Measurements from ENCODE around the gene IRX4.

IRX4 gene

GRCh38 chr5:1890296-1890695 lies 7.6 kb upstream of the IRX4 start:
- DNase-seq = no peak

GRCh38 chr5:1889321-1890065 lies 6.8 kb upstream of the IRX4 start:
- DNase-seq = no peak

DNA sequence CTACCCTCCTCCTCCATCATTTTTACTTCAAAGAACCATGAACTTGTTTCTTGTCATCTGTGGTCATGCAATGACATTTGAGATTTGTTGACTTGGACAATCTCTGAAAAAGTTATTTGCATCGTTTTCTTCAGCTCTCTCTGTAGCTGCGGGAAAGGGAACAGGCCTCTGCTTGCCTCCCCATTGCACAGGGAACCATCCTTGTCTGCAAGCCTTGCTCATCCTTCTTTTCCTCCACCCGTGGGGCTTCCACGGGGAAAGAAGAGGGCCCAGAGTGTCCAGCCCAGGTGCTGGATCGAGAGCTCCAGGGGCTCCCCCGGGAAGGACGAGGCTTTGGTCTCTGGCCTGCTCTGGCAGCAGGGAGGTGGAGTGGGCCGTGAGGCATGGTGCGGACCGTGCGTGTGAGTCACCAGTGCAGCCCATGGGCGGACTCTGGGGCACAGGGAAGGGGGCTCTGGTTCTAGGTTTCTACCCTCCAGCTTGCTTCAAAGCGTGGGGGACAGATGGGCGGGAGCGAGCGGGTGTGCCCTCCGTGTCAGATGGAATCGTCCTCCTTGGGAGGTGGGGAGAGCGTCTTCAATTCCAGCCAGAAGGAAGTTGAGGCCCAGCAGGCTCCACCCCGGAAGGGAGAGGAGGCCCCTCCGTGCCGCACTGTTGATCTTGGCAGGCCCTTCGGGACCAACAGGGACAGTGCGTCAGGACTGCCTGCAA lies 6.0 kb upstream of the IRX4 start:
- no peak for DNase-seq

GRCh38 chr5:1887588-1888360 lies 5.0 kb upstream of the IRX4 start:
- DNase-seq = no peak

GRCh38 chr5:1886846-1887587 lies 4.3 kb upstream of the IRX4 start:
- DNase-seq = no peak

- DNase-seq = no peak
Observed at GRCh38 chr5:1885868-1886845, 3.4 kb upstream of the IRX4 start.

GRCh38 chr5:1885404-1885755 lies 2.7 kb upstream of the IRX4 start:
- DNase-seq = no peak

GRCh38 chr5:1884678-1885403 lies 2.1 kb upstream of the IRX4 start:
- no peak for DNase-seq

DNA sequence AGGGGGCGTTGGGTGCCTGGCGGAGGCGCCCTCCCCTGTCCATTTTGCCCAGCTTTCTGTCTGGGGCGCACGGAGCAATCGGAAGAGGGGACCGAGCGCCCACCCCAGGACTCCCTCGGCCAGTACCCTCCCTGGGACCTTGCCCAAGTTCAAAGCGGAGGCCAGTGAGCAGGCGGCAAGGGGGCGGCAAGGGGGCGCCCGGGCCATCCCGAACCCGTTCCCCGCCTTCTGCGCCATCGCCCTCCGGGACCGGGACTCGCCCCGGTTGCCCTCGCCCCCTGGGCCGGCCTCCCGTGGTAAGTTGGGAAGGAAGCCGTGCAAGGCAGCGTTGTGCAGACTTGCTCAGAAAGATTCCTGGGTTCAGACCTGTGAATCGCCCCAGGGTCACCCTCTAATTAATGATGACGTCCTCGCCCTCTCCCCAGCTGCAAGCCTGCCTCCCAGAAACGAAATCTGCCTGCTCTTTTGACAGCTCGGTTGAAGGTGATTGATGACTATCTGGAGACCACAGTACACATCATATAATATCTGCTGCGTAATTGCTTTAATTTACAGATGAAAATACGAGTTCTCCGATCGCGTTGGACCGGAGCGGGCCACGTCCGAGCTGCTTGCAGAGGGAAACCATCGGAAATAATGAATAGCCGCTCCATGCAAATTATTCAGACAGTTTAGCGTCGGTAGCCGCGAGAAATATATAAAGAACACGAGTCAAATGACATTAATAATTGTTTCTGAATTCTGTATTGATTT lies 1.4 kb upstream of the IRX4 start:
- no peak for DNase-seq

DNA sequence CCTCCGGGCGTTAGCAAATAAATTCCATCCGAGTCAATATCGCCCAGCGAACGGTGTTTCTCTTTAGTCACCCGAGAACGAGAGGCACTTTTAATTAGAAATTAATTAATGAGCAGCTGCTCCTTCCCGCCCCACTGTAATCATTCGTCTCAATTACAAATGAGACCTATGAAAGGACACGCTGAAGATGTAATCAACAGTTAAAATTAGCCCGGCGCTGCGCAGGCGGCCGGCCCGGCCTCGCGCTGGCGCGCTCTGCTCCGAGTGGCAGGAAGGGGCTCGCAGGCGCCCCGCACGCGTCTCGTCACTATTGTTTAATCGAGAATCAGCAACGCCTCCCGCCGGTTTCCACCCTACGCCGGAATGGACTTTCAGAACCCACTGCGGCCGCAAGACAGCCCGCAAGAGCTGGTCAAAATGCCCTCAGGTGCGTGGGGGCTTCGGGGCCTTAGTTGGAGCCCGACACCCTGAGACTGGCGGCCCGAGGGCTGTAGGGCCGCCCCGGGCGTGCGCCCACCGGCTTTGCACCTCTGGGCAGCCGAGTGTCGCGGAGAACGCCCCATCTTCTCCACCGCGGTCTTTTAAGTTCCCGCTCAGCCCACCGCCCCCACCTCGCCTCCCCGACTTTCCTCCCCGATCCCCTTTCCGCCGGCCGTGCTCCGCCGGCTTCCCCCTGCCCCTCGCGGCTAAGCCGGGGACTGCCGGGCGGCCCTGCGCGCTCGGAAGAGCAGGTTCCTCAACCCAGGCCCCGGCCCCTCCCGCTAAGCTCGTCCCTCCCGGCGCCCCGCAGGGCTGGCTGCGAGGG lies 597 bp upstream of the IRX4 start:
- DNase-seq = no peak

GRCh38 chr5:1881731-1882336 lies 891 bp downstream of the IRX4 start:
- no peak for DNase-seq

DNA sequence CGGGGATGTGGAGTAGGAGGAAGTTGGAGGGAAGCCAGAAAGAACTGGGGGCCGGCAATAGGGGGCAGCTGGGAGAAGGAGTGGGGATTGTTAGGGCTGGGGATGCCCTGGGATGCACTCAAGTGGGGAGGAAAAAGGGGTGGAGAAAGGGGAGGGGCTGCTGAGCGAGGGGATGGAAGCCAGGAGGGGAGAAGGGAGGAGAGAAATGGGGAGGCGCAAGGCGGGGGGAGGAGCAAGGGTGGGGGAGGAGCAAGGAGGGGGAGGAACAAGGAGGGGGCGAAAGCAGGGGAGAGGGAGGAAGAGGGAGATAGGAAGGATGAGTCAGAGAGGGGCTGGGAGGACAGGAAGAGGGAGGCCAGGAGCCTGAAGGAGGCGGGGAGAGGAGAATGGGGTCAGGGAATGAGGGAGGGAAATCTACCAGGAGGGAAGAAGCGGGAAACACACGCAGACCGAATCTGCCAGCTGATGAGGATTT lies 1.6 kb downstream of the IRX4 start:
- DNase-seq = no peak

DNA sequence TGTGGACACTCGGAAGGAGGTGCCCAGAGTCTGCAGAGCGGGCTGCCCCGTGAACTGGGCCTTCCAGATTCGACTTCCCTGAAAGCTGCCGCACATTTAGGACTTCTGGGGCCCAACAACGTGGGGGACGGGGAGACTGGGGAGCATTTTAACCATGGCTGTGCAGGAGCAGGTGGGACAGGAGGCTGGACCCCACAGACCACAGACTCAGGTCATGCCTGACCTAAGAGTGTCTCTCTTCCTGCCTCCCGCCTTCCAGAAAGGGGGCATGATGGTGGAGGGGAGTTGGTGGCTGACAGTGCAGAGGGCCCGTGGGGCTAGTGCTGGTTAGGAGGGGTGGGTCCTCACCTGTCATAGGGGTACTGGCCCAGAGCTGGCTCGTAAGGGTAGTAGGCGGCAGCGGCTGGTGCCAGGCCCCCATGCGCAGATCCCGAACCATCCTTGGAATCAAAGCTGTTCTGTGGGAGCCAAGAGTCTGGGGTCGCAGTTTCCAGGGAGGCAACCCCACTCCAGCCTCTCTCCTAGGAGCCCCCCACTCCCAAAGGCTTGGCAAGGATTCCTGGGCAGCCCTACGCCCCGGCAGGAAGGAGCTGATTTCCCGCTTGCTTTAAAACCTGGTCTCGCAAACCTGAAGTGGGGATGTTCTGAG lies 2.2 kb downstream of the IRX4 start:
- no peak for DNase-seq

DNA sequence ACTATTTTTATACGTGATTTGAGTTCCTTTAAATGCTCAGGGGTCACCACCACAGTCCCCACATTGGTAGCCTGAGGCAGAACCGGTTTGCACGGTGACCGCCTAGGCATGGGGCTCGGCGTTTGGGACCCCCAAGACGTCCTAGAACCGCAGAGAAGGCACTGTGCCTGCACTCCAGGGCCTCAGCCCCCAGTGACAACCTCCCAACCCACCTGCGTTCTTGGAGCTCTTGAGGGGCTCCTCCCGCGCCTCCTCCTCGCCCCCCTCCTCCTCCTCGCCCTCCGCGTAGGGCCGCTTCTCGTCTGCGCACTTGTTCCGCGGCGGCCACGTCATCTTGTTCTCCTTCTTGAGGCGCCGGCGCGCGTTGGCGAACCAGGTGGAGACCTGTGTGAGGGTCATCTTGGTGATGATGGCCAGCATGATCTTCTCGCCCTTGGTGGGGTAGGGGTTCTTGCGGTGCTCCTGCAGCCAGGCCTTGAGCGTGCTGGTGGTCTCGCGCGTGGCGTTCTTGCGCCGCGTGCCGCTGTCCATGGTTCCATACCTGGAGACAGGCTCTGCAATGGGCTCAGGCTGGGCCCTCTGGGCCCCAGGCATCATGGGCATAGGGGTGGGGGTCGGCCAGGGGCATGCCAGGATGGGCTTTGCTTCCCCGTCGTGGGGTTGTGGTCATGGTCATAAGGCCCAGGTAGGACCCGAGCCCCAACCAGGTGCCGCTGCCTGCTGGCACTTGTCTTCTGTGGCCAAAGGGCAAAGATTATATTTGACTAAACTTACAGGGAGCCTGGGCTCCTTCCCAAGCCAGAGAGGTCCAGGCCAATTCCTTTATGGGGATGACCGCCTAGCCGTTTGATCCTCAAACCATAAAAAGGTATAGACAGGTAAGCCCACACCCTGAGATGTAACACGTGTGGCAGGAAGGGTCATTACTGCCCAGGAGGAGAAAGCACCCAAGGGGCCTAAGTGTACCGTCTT lies 3.1 kb downstream of the IRX4 start:
- DNase-seq = no peak

GRCh38 chr5:1878050-1878849 lies 4.5 kb downstream of the IRX4 start:
- no peak for DNase-seq
